ENCODE results near the gene DCHS2.
"Not testable (repeated sequence)": the region's sequence is repeated elsewhere in the genome, so short reads cannot be mapped to it uniquely, and the experiment has no call there.

Gene DCHS2

DNA sequence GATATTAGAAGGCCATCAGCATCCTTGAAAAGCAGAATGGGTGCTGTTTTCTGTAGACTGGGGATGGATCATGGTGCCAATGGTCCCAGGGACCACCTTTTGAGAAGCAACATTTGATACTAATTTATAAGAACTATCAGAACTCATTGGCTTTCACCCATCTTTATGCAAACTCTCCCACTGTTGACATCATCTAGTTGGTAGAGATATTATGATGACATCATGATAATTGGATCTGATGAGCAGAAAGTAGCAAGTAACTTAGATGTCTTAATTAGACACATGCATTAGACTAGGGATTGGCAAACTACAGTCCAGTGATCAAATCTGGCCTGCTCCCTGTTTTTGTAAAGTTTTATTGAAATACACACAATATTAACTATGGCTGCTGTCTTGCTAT is 181.0 kb downstream of the DCHS2 start:
- DNase-seq = no peak

- no peak for DNase-seq
These were observed 183.4 kb downstream of the DCHS2 start for GRCh38 chr4:154308207-154308606.

- DNase-seq = no peak
These were observed 184.1 kb downstream of the DCHS2 start for GRCh38 chr4:154307451-154307850.

- no peak for DNase-seq
These were observed 186.0 kb downstream of the DCHS2 start for GRCh38 chr4:154305616-154306015.

DNA sequence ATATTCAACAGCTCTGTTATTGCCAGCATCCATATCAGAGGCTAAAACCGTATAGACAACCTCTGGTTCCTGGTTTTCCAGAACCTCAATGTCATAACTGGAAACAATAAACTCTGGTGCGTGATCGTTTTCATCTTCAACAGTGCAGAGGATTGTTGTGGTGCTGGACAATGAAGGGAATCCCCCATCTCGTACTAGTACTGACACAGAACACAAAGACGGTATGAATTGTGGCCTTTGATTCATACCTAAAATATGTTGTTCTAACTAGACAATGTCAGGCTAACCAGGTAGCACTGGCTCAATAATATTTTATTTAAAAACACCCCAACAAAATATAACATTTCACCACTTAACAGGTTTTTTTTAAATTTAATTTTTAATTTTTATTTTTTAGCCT is 186.9 kb downstream of the DCHS2 start:
- no peak for DNase-seq

GRCh38 chr4:154294652-154295350 is 196.8 kb downstream of the DCHS2 start:
- no peak for DNase-seq

GRCh38 chr4:154293427-154293826 is 198.2 kb downstream of the DCHS2 start:
- no peak for DNase-seq

DNA sequence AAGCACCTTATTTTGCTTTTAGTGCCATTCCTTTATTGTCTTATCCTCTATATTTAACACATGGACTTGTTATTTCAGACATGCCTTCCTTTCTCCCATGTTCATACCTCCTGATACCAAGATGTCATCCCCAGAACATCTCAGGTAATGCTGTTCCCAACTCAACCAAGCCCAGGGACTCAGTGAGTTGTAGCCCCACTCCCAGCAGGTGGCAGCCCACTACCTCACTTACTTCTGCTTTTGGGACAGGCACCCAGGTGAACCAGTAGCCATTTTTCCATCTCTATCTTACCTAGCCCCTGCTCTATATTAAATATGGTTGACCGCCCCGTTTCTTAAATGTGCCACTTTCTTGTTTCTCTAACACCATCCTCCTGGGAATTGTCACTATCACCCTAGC is 199.0 kb downstream of the DCHS2 start:
- no peak for DNase-seq

GRCh38 chr4:154277172-154277571 is 214.4 kb downstream of the DCHS2 start:
- no peak for DNase-seq

GRCh38 chr4:154276496-154276895 is 215.1 kb downstream of the DCHS2 start:
- no peak for DNase-seq

- DNase-seq = no peak
These were observed 236.6 kb downstream of the DCHS2 start for GRCh38 chr4:154254999-154255398.

DNA sequence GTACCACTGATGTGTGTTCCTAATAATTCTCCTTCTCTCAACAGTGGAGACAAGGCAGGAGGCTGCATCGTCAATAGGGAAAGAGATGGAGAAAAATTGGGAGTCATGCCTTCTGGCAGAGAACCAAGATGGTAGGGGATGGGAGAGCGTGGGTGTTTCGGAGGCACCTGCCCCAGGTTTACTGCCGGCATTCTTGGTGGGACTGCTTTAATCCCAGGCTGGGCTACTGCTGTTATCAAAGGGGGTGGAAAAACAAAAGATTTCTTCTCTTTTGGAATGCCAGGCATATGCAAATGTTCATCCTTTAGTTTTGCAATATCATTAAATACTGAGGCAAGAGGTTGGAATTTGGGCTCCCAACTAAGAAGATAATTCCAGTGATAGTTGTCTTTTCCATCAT is 257.0 kb downstream of the DCHS2 start:
- DNase-seq = no peak

GRCh38 chr4:154231806-154232478 is 259.7 kb downstream of the DCHS2 start:
- DNase-seq = no peak

GRCh38 chr4:154230723-154231122 is 260.9 kb downstream of the DCHS2 start:
- DNase-seq = no peak

DNA sequence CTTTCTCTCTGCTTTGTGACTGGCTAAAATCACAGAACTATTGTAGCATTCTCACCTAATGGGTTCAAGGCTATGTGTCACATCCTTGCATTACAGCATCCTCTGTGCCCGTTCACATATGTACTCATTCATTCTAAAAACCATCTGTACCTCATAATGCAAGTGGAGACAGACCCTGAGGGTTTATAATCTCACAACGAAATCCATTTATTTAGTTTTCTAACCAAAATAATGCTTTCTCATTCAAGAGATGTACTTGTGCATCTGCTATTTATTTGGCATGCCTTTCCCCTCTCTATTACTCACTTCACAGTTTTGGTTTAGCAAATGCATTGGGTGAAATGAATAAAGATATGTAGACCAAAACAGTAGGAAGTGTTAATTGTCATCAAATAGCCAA is 261.5 kb downstream of the DCHS2 start:
- no peak for DNase-seq

DNA sequence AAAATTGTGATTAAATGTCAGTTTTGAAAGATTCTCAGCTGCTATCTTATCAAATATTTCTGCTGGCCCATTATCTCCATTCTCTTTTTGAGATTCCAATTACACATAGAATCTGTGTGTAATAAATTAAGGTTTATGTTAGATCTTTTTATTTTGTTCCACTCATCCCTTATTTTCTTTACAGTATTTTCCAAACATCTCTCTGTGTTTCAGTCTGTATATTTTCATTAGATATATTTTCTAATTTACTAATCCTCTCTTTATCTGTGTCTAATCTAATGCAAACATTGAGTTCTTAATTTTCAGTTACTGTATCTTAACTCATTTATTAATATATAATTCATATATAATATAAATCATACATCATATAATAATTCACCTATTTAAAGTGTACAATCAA is 268.7 kb downstream of the DCHS2 start:
- no peak for DNase-seq

DNA sequence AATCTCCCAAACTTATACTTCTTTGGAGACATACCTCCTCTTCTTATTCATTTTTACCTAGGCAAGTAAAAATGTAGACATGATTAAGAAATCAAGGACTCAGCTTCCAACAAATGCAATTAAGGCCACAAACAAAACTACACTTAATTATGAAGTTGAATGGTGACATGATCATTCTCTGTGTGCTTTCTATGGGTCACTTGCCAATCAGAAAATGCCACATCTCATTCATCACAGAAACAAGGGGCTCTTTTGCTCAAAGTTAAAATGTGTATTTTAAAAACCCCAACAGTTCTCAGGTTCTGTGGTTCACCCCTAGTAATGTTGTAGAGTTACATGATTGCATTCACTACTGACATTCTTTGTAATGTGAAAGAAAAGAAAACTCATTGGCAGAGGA is 273.5 kb downstream of the DCHS2 start:
- DNase-seq = no peak

- not testable (repeated sequence) for DNase-seq
These were observed 274.2 kb downstream of the DCHS2 start for GRCh38 chr4:154217384-154217783.

DNA sequence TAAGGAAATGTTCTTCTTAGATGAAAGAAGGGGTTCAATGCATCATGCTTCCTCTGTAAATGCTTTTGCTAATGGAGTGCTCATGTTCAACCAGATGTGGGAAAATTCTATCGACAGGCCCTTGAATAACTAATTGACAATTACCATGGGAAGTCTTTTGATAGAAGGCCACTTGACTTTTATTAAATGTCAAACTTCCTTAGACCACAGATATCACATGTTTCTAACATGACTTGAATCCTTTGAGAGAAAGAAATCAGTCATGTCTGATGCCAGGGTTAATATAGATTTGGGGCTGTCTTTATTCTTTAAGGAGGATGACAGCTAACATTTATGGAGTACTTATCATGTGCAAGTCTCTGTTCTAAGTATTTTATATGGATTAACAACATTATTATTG is 280.1 kb downstream of the DCHS2 start:
- DNase-seq = no peak

DNA sequence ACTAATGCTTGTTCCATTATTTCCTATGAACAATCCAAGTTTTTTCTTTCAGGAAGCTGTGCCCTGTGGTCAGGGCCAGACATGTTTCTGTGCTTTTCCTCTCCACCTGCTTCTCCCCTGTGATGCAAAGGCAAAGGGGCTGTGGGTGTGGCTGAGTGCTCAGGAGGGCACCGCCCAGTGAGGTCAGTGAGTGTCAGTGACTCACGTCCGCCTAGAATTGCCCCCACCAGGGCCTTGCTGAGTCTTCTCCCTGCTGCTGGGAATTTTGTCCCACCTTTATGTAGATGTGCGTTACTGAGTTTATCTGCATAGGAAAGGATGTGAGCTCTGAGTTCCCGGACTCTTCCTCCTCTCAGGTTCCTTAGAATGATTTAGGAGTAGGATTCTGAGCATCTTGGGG is 283.2 kb downstream of the DCHS2 start:
- no peak for DNase-seq

- DNase-seq = no peak
These were observed 286.1 kb downstream of the DCHS2 start for GRCh38 chr4:154205471-154205870.

GRCh38 chr4:154194649-154195048 is 296.9 kb downstream of the DCHS2 start:
- DNase-seq = no peak

GRCh38 chr4:154192585-154192984 is 299.0 kb downstream of the DCHS2 start:
- no peak for DNase-seq

- DNase-seq = no peak
These were observed 302.3 kb downstream of the DCHS2 start for GRCh38 chr4:154189346-154189745.

DNA sequence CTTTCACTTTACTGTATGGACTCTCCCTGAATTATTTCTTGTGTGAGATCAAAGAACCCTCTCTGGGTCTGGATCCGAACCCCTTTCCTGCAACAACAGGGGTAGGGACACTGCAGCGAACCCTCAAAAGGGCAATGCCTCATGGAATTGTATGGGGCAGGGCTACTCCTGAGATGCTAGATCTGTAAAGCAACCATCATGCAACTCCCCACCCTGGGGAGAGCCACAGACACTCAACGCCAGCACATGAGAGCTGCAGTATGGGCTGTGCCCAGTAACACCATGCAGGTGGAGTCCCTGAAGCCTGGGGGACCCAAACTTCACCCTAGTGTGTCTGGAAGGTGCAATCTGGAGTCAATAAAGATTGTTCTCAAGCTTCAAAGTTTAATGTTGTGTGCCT is 304.7 kb downstream of the DCHS2 start:
- DNase-seq = no peak

All from NCI-H1694 (cell line).